Tibial artery (tissue), 4 donors: ENCODE measurements around the gene RESP18.
"Not testable (repeated sequence)": the region's sequence is repeated elsewhere in the genome, so short reads cannot be mapped to it uniquely, and the experiment has no call there.

ENCODE experiments used
- DNase-seq, 2 donors: peaks; one replicate each; pipeline ENCODE4 v3.0.0-alpha.2; 2019
- H3K27ac ChIP-seq, 2 donors: fragments of 200-600 bp; sonication (generic) in 1 of 2; 1 replicate in 1 of 2; 2 replicates in 1 of 2; pipeline ENCODE4 v1.5.1; 2018 to 2019; ENCODE audit warnings: mild to moderate bottlenecking in 1 of 2
- H3K27me3 ChIP-seq, 2 donors: fragments of 200-600 bp; sonication (generic) in 1 of 2; one replicate each; pipeline versions ENCODE4 v1.5.1 to v1.6.0; 2016 to 2019
- H3K36me3 ChIP-seq, 3 donors: fragments of 200-600 bp; sonication (generic) in 2 of 3; one replicate each; pipeline ENCODE4 v1.5.1; 2016 to 2019; ENCODE audit warnings: mild to moderate bottlenecking in 2 of 3
- H3K4me1 ChIP-seq, 4 donors: fragments of 200-600 bp; sonication (generic) in 2 of 4; 1 replicate in 3 of 4; 2 replicates in 1 of 4; pipeline ENCODE4 v1.5.1; 2016 to 2019
- H3K4me3 ChIP-seq, 2 donors: fragments of 200-600 bp; sonication (generic) in 1 of 2; 1 replicate in 1 of 2; 2 replicates in 1 of 2; pipeline ENCODE4 v1.5.1; 2018 to 2019; ENCODE audit warnings: mild to moderate bottlenecking in 2 of 2
- H3K9me3 ChIP-seq, 3 donors: fragments of 200-600 bp; sonication (generic) in 1 of 3; one replicate each; pipeline ENCODE4 v1.5.1; 2016 to 2019
- intact Hi-C: fragments of 100-400 bp; cut with DNase I; formaldehyde crosslinking; loops from one replicate; pipeline ENCODE4 v1.15.0; 2023; ENCODE audit warnings: low total_unique reads
- TF ChIP-seq, protein P1 (sequence below), 2 experiments: fragments of 200-600 bp in 1 of 2; fragments of 450-650 bp in 1 of 2; IDR thresholded peaks; one replicate each; pipeline ENCODE4 v1.5.1; 2017 to 2019; ENCODE audit warnings: antibody characterized with exemption in 2 of 2, mild to moderate bottlenecking in 1 of 2, moderate library complexity in 1 of 2

RESP18 gene

DNA sequence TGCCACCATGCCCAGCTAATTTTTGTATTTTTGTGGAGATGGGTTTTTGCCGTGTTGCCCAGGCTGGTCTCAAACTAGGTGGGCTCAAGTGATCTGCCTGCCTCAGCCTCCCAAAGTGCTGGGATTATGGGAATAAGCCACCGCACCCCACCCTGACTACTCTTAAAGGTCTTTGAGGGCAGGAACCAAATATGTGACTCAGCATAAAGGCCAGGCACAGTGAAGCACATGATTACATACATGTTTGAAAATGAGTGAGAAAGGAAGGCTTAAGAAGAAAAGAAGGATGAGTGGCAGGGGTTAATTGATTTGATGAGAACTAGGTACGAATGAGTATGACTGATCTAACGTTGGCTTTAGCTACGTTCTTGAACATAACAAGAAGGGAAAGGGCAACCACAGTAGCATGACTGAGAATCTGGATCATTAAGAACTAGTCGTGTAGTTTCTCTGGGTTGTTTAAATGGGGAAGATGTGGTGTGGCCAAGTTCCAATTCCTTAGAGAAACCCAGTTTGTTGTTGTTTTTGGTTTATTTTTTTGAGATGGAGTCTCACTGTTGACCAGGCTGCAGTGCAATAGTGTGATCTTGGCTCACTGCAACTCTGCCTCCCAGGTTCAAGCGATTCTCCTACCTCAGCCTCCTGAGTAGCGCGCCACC, 6.8 kb downstream of the RESP18 start:
- no peak overlapping the region for H3K4me3 ChIP-seq
- no peak overlapping the region for H3K27ac ChIP-seq
- intact Hi-C loops: no loop called here
- H3K4me1 ChIP-seq: no peaks in the 10 kb centered on the region
- H3K36me3 ChIP-seq: no peaks in the 10 kb centered on the region
- DNase-seq: no peak
- TF ChIP-seq, protein P1, sequence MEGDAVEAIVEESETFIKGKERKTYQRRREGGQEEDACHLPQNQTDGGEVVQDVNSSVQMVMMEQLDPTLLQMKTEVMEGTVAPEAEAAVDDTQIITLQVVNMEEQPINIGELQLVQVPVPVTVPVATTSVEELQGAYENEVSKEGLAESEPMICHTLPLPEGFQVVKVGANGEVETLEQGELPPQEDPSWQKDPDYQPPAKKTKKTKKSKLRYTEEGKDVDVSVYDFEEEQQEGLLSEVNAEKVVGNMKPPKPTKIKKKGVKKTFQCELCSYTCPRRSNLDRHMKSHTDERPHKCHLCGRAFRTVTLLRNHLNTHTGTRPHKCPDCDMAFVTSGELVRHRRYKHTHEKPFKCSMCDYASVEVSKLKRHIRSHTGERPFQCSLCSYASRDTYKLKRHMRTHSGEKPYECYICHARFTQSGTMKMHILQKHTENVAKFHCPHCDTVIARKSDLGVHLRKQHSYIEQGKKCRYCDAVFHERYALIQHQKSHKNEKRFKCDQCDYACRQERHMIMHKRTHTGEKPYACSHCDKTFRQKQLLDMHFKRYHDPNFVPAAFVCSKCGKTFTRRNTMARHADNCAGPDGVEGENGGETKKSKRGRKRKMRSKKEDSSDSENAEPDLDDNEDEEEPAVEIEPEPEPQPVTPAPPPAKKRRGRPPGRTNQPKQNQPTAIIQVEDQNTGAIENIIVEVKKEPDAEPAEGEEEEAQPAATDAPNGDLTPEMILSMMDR (IDR thresholded peaks at IDR 0.05): no peak
- H3K9me3 ChIP-seq: no peaks in the 10 kb centered on the region
- peaks cover 0 to 50% of the 10 kb centered on the region in 2 donors for H3K27me3 ChIP-seq

DNA sequence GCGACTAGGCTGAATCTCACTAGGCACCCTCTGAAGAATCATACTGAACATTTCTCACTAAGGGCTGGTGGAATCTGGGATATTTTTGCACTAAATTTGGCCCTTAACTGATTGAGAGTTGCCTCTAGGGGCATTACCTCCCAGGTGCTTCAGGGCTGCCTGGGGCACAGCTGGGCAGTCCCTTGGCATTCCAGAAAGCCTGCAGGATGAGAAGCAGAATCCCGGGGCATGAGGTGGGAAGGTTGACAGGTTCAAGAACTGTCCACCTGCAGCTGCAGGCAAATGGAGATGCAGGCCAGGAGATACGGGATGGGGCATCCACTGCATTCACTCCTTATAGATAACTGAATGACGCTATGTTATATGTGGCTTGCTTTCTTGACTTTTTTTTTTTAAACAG, 7.4 kb downstream of the RESP18 start:
- H3K9me3 ChIP-seq: no peaks in the 10 kb centered on the region
- DNase-seq: no peak
- no peak overlapping the region for H3K4me3 ChIP-seq
- no peaks in the 10 kb centered on the region for H3K4me1 ChIP-seq
- no peaks in the 10 kb centered on the region for H3K36me3 ChIP-seq
- H3K27me3 ChIP-seq: peaks cover 0 to 47% of the 10 kb centered on the region in 2 donors
- intact Hi-C loops: no loop called here
- H3K27ac ChIP-seq: no peak overlapping the region
- TF ChIP-seq, protein P1 (IDR thresholded peaks at IDR 0.05): no peak

DNA sequence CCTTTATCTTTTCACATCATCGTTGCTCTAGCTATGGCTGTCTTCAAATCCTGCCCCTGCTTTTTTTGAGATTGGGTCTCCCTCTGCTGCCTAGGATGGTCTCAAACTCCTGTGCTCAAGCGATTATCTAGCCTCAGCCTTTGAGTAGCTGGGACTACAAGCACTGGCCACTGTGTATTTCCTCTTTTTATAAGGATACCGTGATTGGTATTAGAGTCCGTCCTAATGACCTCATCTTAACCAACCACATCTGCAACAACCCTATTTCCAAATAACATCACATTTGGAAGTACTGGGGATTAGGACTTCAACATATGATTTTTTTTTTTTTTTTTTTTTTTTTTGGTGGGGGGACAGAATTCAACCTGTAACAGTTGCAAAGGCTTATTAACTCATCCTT, 9.1 kb downstream of the RESP18 start:
- intact Hi-C loops: no loop called here
- TF ChIP-seq, protein P1 (IDR thresholded peaks at IDR 0.05): no peak
- Histone ChIP-seq H3K36me3 (no peaks in the 10 kb centered on the region), H3K4me1 (no peaks in the 10 kb centered on the region), H3K27ac (no peak overlapping the region), H3K27me3 (peaks cover 0 to 40% of the 10 kb centered on the region in 2 donors), H3K4me3 (no peak overlapping the region), H3K9me3 (no peaks in the 10 kb centered on the region)
- no peak for DNase-seq

DNA sequence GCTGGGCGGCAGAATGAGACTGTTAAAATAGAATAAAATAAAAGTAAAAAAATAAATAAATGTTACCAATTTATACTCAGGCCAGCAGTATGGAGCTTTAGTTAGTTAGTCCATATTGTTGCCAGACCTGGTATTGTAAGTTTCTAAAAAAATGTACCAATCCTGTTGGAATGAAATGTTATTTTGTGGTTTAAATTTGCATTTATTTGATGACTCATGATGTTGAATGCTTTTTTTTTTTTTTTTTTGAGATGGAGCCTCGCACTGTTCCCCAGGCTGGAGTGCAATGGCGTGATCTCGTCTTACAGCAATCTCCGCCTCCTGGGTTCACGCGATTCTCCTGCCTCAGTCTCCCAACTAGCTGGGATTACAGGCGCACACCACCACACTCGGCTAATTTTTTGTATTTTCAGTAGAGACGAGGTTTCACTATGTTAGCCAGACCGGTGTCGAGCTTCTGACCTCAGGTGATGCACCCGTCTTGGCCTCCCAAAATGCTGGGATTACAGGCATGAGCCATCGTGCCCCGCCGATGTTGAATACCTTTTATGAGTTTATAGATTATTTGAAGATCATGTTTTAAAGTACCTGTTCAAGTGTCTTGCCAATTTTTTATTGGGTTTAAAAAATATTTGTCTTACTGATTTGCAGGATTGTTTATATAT, 17.6 kb downstream of the RESP18 start:
- no peaks in the 10 kb centered on the region for H3K4me1 ChIP-seq
- H3K27ac ChIP-seq: no peak overlapping the region
- no peaks in the 10 kb centered on the region for H3K9me3 ChIP-seq
- intact Hi-C loops: no loop called here
- TF ChIP-seq, protein P1 (IDR thresholded peaks at IDR 0.05): no peak
- no peaks in the 10 kb centered on the region for H3K36me3 ChIP-seq
- peak in 1 of 2 donors; percentile 23 for DNase-seq
- H3K4me3 ChIP-seq: no peak overlapping the region
- peaks cover 0 to 29% of the 10 kb centered on the region in 2 donors for H3K27me3 ChIP-seq

DNA sequence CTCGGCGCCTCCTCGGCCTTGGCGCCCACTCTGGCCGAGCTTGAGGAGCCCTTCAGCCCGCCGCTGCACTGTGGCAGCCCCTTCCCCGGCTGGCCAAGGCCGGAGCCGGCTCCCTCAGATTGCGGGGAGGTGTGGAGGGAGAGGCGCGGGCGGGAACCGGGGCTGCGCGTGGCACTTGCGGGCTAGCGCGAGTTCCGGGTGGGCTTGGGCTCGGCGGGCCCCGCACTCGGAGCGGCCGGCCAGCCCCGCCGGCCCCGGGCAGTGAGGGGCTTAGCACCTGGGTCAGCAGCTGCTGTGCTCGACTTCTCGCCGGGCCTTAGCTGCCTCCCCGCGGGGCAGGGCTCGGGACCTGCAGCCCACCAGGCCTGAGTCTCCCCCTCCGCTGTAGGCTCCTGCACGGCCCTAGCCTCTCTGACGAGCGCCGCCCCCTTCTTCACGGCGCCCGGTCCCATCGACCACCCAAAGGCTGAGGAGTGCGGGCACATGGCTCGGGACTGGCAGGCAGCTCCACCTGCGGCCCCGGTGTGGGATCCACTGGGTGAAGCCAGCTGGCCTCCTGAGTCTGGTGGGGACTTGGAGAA, 19.8 kb downstream of the RESP18 start:
- H3K27ac ChIP-seq, H3K4me3 ChIP-seq, intact Hi-C loops, H3K36me3 ChIP-seq, H3K9me3 ChIP-seq: not testable (repeated sequence)
- peak in 1 of 2 donors; percentile 49 for DNase-seq
- peaks cover 0 to 11% (median 2%) of the 10 kb centered on the region in 4 donors for H3K4me1 ChIP-seq
- peaks cover 3 to 51% of the 10 kb centered on the region in 2 donors for H3K27me3 ChIP-seq

DNA sequence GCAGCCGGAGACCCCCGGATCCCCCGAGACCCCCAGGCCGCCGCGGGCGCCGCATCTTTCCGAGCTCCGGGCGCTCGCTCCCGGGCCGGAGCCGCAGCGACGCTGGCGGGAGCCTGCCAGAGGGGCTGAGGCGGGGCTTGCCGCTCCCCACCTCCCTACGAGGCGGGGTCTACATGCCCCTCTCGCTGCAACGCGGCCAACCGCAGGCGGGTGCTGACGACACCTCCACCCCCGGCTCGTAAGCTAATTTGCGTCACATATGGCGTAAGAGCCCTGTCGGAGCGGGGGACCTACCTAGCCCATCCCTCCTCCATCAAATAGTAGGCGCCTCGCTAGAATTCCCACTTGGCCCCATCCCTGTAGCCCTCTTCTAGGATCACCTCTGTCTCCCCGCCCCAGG, 23.3 kb downstream of the RESP18 start, which contains the start of gene PTPRN:
Gene PTPRN (minus strand): TSS at position 124 of the 400 bp plus-strand sequence. CDS start 69 bp downstream, at position 55.
- TF ChIP-seq, protein P1 (IDR thresholded peaks at IDR 0.05): no peak
- H3K27ac ChIP-seq: no peak within 1 kb of the TSS
- H3K4me3 ChIP-seq: no peak within 1 kb of the TSS
- intact Hi-C loops: loop anchor here (10.0 kb wide), 1 partner anchor 254 kb away; no protein-coding TSS in a partner anchor
- H3K9me3 ChIP-seq: no peaks in the 10 kb centered on the region
- peaks cover 0 to 11% (median 2%) of the 10 kb centered on the region in 4 donors for H3K4me1 ChIP-seq
- H3K36me3 ChIP-seq: no peaks in the 10 kb centered on the region
- H3K27me3 ChIP-seq: peaks cover 3 to 65% of the 10 kb centered on the region in 2 donors
- no peak for DNase-seq
